ENCODE measurements around the gene SAMSN1. TPM values are rescaled to one million over a fixed set of nuclear protein-coding genes. Genes with fewer than 3 reads are reported as not detected.
"Not testable (repeated sequence)": the region's sequence is repeated elsewhere in the genome, so short reads cannot be mapped to it uniquely, and the experiment has no call there.

SAMSN1 gene
- total and polyA plus RNA-seq, 12 donors = 0.28 to 12.8 (median 1.6) TPM

DNA sequence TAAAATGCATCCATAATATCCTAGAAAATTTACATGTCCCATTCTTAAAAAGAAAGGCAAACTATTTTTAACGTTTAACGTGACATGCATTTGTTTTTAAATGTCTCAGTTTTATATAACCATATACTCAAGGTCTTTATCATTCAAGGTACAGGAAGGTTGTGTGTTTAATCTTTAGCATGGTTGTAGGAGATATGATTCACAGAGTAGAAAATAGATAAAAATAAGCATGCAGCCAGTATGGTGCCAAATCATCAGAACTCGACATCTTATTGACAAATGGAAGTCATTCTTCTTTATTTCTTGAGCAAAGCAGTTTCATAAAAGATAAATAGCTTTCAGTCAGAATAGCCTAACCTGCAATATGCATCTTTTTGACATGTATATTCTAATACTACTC is 51.0 kb downstream of the SAMSN1 start:
- H3K27ac ChIP-seq = no peak overlapping the region
- TF ChIP-seq, protein P1, sequence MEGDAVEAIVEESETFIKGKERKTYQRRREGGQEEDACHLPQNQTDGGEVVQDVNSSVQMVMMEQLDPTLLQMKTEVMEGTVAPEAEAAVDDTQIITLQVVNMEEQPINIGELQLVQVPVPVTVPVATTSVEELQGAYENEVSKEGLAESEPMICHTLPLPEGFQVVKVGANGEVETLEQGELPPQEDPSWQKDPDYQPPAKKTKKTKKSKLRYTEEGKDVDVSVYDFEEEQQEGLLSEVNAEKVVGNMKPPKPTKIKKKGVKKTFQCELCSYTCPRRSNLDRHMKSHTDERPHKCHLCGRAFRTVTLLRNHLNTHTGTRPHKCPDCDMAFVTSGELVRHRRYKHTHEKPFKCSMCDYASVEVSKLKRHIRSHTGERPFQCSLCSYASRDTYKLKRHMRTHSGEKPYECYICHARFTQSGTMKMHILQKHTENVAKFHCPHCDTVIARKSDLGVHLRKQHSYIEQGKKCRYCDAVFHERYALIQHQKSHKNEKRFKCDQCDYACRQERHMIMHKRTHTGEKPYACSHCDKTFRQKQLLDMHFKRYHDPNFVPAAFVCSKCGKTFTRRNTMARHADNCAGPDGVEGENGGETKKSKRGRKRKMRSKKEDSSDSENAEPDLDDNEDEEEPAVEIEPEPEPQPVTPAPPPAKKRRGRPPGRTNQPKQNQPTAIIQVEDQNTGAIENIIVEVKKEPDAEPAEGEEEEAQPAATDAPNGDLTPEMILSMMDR (IDR thresholded peaks at IDR 0.05) = no peak
- no peak for ATAC-seq
- peaks cover 0 to 7% (median 0%) of the 10 kb centered on the region in 9 donors for H3K4me1 ChIP-seq
- H3K27me3 ChIP-seq = no peaks in the 10 kb centered on the region
- H3K4me3 ChIP-seq = no peak overlapping the region
- peaks cover 0 to 59% (median 0%) of the 10 kb centered on the region in 9 donors for H3K36me3 ChIP-seq
- DNase-seq = no peak
- intact Hi-C loops (cut with DNase I) = no loop called here
- 65 to 69% methylated on average over 3 of the region's 3 CpGs for WGBS, 2 donors
- H3K9me3 ChIP-seq = peaks cover 0 to 3% (median 0%) of the 10 kb centered on the region in 11 donors

DNA sequence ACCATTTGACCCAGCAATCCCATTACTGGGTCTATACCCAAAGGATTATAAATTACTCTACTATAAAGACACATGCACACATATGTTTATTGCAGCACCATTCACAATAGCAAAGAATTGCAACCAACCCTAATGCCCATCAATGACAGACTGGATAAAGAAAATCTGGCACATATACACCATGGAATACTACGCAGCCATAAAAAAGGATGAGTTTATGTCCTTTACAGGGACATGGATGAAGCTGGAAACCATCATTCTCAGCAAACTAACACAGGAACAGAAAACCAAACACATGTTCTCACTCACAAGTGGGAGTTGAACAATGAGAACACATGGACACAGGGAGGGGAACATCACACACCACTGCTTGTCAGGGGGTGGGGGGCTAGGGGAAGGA is 51.9 kb downstream of the SAMSN1 start:
- peaks cover 0 to 51% (median 0%) of the 10 kb centered on the region in 9 donors for H3K36me3 ChIP-seq
- H3K4me1 ChIP-seq; H3K4me3 ChIP-seq; ATAC-seq; DNase-seq; H3K27me3 ChIP-seq; H3K9me3 ChIP-seq; intact Hi-C loops (cut with DNase I); H3K27ac ChIP-seq: not testable (repeated sequence)
- 92% methylated on average over 1 of the region's 1 CpG for WGBS, 2 donors

DNA sequence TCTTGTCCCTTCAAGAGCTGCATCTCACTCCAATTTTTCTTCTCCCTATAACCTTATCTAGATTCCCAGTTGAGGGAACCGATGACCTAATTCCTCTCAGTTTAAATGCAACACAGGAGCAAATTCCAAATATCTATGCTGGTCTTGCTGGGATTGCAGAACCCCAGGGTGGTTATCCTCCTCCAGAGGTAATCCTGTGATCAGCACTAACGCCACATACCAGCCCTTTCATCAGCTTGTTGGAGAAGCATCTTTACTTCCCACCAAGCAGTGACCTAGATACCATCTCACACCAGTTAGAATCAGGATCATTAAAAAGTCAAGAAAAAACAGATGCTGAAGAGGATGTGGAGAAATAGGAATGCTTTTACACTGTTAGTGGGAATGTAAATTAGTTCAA is 52.4 kb downstream of the SAMSN1 start:
- intact Hi-C loops (cut with DNase I) = no loop called here

DNA sequence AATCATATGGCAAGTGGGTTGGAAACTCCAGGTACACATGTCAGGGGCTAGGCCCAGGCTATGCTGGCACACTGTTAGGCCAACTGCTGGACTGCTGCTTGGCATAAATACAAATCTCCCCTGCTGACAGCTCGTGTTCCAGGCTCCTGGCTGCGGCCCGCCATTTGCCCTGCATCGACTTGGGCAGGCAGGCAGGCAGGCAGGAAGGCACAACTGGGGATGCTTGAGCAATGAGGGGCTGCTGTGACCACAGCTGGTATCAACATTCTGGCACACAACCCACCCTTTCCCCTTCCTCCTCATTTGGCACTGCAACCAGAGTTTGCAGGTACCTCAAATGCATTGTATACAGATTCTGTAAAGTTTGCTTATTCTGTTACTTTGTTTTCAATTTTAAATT is 53.2 kb downstream of the SAMSN1 start:
- TF ChIP-seq, protein P1 (IDR thresholded peaks at IDR 0.05) = no peak
- no peak for DNase-seq
- no peaks in the 10 kb centered on the region for H3K27me3 ChIP-seq
- H3K4me1 ChIP-seq = no peaks in the 10 kb centered on the region
- intact Hi-C loops (cut with DNase I) = no loop called here
- peak in 1 of 8 donors; percentile 55 for ATAC-seq
- H3K4me3 ChIP-seq = no peak overlapping the region
- H3K9me3 ChIP-seq = peaks cover 0 to 3% (median 0%) of the 10 kb centered on the region in 11 donors
- 43 to 73% methylated on average over 4 of the region's 4 CpGs for WGBS, 2 donors
- H3K27ac ChIP-seq = no peak overlapping the region
- H3K36me3 ChIP-seq = peaks cover 0 to 51% (median 0%) of the 10 kb centered on the region in 9 donors

More for the DNA sequence above, 52.4 kb downstream of the SAMSN1 start:
- peaks cover 0 to 3% (median 0%) of the 10 kb centered on the region in 11 donors for H3K9me3 ChIP-seq
- ATAC-seq (no peak), DNase-seq (no peak)
- H3K27me3 ChIP-seq = no peaks in the 10 kb centered on the region
- WGBS, 2 donors = 54 to 55% methylated on average over 2 of the region's 2 CpGs
- H3K4me1 ChIP-seq = no peaks in the 10 kb centered on the region
- peaks cover 0 to 51% (median 0%) of the 10 kb centered on the region in 9 donors for H3K36me3 ChIP-seq
- TF ChIP-seq, protein P1 (IDR thresholded peaks at IDR 0.05) = no peak
- no peak overlapping the region for H3K27ac ChIP-seq
- H3K4me3 ChIP-seq = no peak overlapping the region

DNA sequence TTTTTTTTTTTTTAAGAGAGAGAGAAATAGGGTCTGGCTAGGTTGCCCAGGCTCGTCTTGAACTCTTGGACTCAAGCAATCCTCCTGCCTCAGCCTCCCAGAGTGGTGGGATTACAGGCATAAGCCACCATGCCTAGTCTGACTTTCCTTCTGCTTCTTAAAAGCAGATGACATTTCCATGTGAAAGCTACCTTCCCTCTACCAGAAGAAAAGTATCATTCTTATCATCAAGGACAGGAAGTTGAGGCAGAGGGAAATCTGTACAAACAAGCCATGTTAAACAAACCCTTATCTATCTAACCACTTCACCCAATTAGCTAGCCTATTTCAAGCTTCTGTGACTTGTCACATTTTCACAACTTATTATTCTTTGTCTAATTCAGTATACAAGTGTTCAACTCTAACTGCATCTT is 54.8 kb downstream of the SAMSN1 start:
- H3K27ac ChIP-seq = no peak overlapping the region
- peaks cover 0 to 3% (median 0%) of the 10 kb centered on the region in 11 donors for H3K9me3 ChIP-seq
- ATAC-seq = no peak
- TF ChIP-seq, protein P1 (IDR thresholded peaks at IDR 0.05) = no peak
- H3K4me3 ChIP-seq = no peak overlapping the region
- no peaks in the 10 kb centered on the region for H3K4me1 ChIP-seq
- no peak for DNase-seq
- H3K27me3 ChIP-seq = no peaks in the 10 kb centered on the region
- 71 to 81% methylated on average over 1 of the region's 1 CpG for WGBS, 2 donors
- intact Hi-C loops (cut with DNase I) = no loop called here
- H3K36me3 ChIP-seq = peaks cover 0 to 37% (median 0%) of the 10 kb centered on the region in 9 donors

All from heart right ventricle (tissue), 16 donors.